HG03571 (cell line): ENCODE measurements around the gene COG5.

Source experiments
- ATAC-seq: cut with Tn5 transposase; IDR thresholded peaks from one replicate; pipeline ENCODE4 v1.9.1; 2021; ENCODE audit not compliant: unreplicated experiment

The COG5 gene

DNA sequence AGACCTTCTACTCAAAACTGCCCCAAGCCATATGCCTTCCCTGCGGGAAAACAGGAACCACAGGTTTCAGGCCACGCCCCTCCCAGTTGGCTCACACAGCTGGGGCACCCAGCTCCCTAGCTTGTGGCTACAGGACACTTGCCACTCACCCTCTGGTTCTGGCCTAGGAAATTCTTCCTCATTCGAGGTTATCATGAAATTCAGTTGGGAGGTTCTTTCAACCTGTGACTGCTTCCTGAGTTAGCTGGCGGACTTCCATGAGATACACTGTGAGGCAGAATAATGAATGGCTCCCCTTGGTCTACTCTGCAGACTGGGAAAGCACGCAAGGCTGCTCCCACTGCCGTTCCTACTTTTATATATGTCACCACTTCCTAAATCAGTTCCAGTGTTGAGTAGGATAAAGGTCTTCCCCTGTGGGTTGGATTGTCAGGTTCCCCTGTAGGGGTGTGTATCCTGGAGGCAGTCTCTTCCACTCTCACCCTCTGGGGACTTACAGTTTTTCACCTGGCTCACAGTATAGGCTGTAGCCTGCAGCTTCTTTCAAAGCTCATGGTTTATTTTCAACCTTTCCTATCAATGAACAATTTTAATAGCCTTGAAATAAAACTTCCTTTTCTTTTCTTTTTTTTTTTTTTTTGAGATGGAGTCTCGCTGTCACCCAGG is 56.9 kb downstream of the COG5 start:
- ATAC-seq = no peak

- ATAC-seq = no peak
These were observed 57.6 kb downstream of the COG5 start for GRCh38 chr7:107505997-107506673.

- ATAC-seq = no peak
These were observed 58.4 kb downstream of the COG5 start for GRCh38 chr7:107505362-107505761.

GRCh38 chr7:107503687-107504086 is 60.0 kb downstream of the COG5 start:
- ATAC-seq = no peak

DNA sequence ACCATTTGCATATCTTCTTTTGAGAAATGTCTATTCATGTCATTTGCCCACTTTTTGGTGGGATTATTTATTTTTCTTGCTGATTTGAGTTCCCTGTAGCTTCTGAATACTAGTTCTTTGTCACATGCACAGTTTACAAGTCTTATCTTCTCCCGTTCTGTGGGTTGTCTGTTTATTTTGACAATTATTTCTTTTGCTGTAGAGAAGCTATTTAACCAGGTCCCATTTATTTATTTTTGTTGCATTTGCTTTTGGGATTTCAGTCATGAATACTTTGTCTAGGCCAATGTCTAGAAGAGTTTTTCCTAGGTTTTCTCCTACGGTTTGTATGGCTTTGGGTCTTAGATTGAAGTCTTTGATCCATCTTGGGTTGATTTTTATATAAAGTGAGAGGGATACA is 60.9 kb downstream of the COG5 start:
- ATAC-seq = no peak

DNA sequence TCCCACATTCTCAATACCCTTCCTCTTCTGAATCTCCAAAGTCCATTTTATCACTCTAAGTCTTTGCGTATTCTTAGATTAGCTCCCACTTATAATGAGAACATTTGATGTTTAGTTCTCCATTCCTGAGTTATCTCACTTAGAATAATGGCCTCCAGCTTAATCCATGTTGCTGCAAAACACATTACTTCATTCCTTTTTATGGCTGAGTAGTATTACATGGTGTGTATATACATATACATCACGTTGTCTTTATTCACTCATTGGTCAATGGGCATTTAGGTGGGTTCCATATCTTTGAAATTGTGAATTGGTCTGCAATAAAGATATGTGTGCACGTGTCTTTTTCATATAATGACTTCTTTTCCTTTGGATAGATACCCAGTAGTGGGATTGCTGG is 61.6 kb downstream of the COG5 start:
- no peak for ATAC-seq

DNA sequence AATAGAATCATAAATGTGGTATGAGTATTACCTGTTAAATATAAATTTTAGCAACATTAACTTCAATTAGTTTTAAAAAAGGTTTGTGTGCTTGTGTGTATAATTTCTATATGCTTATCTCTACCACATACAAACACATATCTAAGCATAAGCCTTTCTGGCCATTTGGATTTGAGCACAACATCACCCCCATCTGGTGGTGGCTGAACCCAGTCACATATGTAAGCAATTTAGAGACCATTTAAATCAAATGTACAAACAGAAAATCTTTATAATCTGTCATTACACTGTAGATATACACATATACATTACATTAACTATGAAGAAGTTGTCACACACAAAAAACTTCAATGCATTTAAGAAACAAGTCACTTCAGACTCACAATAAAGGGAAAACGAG is 62.1 kb downstream of the COG5 start:
- no peak for ATAC-seq

DNA sequence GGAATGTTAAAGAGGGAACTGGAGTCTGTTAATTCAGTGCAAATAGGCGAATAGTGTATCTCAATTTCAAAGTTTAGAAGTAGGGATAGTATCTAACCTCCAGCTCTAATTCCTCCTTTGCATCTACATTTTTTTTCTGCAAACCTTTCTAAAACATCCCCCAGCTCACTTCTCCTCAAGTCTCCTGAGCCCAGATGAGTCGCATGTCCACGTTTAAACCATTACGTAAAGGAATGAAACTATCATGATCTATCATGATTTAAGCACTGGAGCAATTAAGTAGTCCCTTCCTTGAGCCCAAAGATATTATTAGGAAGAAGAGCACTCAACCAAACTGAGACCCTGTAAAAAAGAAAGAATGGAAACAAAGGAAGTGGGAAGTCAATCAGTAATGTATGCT is 64.0 kb downstream of the COG5 start:
- ATAC-seq = no peak

- no peak for ATAC-seq
These were observed 68.2 kb downstream of the COG5 start for GRCh38 chr7:107495516-107495915.

- no peak for ATAC-seq
These were observed 68.8 kb downstream of the COG5 start for GRCh38 chr7:107494884-107495283.

DNA sequence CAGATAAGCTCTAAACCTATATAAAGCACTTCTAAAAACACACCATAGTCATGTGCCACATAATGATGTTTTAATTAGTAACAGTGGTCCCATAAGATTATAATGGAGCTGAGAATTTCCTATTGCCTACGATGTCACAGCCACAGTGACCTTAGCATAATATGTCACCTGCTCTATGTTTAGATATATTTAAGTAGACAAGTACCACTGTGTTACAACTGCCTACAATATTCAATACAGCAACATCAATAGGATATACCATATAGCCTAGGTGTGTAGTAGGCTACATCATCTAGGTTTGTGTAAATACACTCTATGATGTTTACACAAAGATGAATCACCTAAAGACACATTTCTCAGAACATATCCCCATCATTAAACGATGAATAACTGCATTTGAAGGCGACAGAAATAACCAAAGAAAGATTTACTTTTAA is 69.4 kb downstream of the COG5 start:
- no peak for ATAC-seq

- ATAC-seq = no peak
These were observed 70.8 kb downstream of the COG5 start for GRCh38 chr7:107492875-107493274.

- no peak for ATAC-seq
These were observed 77.7 kb downstream of the COG5 start for GRCh38 chr7:107486041-107486440.

GRCh38 chr7:107482571-107482970 is 81.1 kb downstream of the COG5 start:
- ATAC-seq = no peak

DNA sequence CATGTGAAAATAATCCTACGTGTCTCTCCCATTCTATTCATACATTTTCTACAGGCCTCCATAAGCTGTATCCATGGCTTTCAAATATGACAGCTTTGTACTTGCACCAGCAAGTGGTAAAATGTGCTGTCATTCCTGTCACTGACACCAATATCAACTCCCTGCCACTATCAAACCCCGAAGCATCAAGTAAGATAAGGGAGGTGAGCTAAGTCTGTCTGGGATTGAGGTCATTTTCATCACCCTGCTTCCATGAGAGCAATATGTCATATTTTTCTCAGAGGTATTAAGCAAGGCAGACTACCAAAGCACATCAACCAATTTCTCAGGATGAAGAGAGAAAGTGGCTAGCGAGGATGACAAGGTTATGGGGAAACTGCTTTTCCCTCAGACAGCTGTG is 82.8 kb downstream of the COG5 start:
- ATAC-seq = no peak

DNA sequence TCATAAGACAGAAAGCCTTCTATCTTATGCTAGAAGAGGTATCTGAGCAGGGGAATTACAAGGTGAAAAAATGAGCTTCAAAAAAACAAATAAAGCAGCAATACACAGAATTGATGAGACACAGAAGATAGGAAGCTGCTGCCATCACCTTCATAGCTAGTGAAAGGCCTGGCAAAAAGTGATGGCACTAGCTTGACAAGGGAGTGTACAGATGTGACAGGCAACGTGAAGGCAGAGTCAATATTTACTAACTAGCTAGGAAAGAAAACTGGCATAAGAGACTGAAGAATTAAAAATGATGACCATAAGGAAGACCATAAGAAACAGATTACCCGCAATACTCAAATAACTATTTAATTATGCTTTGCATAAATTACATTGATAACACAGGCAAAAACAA is 84.4 kb downstream of the COG5 start:
- no peak for ATAC-seq

GRCh38 chr7:107474104-107474521 is 89.6 kb downstream of the COG5 start:
- no peak for ATAC-seq

- no peak for ATAC-seq
These were observed 91.6 kb downstream of the COG5 start for GRCh38 chr7:107472116-107472515.

DNA sequence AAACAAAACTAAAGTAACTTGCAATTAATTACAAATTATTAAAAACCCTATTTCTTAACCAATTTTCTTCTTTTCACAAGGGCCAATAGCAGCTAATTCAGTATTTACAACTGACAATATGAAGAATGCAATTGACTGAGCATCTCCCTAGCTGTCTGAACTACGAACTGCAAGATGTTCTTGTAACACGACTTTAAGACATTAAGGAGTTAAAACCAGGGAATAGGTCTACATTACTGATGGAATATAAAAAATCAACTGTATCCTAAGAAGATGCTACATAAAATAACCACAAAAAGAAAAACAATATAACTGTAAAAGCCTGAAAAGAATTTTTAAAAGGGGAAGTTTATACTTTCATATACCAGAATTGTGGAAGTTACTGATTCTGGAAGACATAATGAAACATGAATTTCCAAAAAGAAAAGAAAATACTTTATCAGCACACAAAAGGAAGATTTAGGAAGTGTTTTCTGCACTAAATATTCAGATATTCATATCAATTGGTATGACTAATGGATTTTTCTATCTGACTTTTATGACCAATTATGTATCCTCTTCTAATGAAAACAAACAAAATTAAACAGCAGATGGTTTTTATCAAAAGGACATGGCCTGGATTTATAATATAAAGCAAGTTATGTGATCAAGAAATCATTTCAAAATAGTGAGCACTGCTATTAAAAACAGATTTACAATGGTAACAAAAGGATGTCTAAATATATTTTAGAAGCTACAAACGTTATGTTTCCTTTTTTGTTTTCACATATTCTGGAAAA is 92.2 kb downstream of the COG5 start:
- ATAC-seq = no peak

DNA sequence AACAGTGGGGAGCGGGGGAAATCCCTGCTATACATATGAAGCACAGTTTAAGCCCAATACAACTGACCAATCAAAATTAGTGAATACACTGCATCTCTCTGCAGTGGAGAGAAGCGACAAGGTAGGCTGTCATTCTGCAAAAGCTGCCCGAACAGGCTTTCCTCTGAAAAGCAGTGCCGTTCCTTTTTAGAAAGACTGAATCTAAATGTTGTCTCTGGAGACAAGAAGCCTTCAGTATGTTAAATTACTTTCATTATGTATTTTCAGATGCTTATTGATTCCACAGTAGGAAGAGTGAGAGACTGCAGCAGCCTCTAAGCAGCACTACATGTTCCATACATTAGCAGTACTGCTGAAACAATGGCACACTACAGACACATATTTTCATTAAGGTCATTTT is 93.8 kb downstream of the COG5 start, which contains the start of gene GPR22:
Gene GPR22, plus strand, starts transcription at position 129 of the 400 bp plus-strand sequence. CDS start 4,004 bp downstream, outside the sequence.
- no peak for ATAC-seq

DNA sequence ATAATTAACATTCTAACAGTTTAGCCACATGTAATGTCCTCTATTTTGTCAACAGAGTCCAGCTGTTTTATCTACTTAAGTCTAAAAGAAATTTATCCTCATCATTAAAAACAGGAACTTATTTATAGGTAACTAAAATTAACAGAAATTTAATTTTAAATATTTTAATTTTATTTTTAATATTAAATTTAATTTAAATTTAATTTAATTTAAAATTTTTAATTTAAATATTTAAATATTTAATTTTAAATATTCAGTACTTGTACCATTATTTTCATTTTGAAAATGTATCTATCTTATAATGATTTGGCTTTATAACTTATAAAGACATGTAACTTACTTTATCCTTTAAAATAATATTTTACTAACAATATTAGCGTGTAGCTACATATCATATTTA is 94.9 kb downstream of the COG5 start:
- ATAC-seq = no peak

DNA sequence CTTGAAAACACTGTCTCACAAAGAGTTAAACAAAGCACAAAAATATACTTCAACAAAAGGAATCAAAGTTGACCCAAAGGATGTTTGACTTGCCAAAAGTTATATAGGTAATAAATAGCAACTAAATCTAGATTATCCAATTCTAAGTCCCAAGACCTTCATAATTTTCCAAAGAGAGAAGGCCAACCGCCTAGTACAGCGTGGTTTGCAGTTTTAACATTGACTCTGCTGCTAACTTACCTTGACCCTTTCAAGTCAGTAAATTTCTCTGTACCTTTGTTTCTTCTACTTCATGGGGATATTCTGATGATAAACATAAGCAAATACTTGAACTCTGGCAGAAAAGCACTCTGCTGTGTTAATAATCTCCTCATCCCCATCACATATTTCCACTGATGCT is 95.7 kb downstream of the COG5 start:
- ATAC-seq = no peak
